OCI-LY7 (cell line): Measurements from ENCODE around the gene ECI1. TPM values are rescaled to one million over a fixed set of nuclear protein-coding genes. Genes with fewer than 3 reads are reported as not detected.

Source experiments
- BruUV-seq: library from RNA; stranded (reverse); fragments of 400-500 nt; replicated peaks from 2 replicates; lab custom pipeline; 2021; lab: Mats Ljungman, UMichigan
- CTCF ChIA-PET: fragments of 300-600 bp; sonication (Branson Sonifier 250); formaldehyde crosslinking; loops from one replicate; lab custom pipeline; 2022; ENCODE audit warnings: antibody characterized with exemption; ENCODE audit not compliant: unreplicated experiment; lab: Charles Lee
- POLR2A ChIA-PET: fragments of 300-600 bp; sonication (Branson Sonifier 250); formaldehyde crosslinking; loops from one replicate; lab custom pipeline; 2022; ENCODE audit warnings: antibody characterized with exemption; lab: Charles Lee
- DNase-seq: peaks from one replicate; pipeline ENCODE4 v3.0.0-alpha.2; 2015; ENCODE audit warnings: low spot score
- H2AFZ ChIP-seq: fragments of 200-600 bp; sonication (generic), shearing (Covaris generic); 2 replicates; pipeline ENCODE4 v1.6.1; 2014; ENCODE audit warnings: mild to moderate bottlenecking, antibody characterized with exemption, low read length, moderate library complexity
- H3K27ac ChIP-seq: fragments of 200-600 bp; sonication (generic); 2 replicates; pipeline ENCODE4 v1.5.1; 2014; ENCODE audit warnings: mixed run types, low read depth, mild to moderate bottlenecking, moderate library complexity, low read length, inconsistent platforms; ENCODE audit not compliant: poor library complexity, severe bottlenecking
- H3K36me3 ChIP-seq: fragments of 200-600 bp; sonication (generic); 2 replicates; pipeline ENCODE4 v1.6.1; 2014; ENCODE audit warnings: mild to moderate bottlenecking, antibody characterized with exemption, low read length, moderate library complexity, mixed read lengths; ENCODE audit not compliant: insufficient read depth
- H3K4me1 ChIP-seq: fragments of 200-600 bp; sonication (generic); 2 replicates; pipeline ENCODE4 v1.5.1; 2014; ENCODE audit warnings: mild to moderate bottlenecking, low read length; ENCODE audit not compliant: insufficient read depth, poor library complexity, severe bottlenecking
- H3K4me2 ChIP-seq: fragments of 200-600 bp; sonication (generic); 2 replicates; pipeline ENCODE4 v1.6.1; 2014; ENCODE audit warnings: mild to moderate bottlenecking, low read length
- H3K4me3 ChIP-seq: fragments of 200-600 bp; sonication (generic); 2 replicates; pipeline ENCODE4 v1.5.1; 2014; ENCODE audit warnings: mild to moderate bottlenecking, low read depth, low read length; ENCODE audit not compliant: poor library complexity, severe bottlenecking
- H3K79me2 ChIP-seq: fragments of 200-600 bp; sonication (generic); 2 replicates; pipeline ENCODE4 v1.6.1; 2016; ENCODE audit warnings: low read depth, mild to moderate bottlenecking, low read length, moderate library complexity, mixed read lengths; ENCODE audit not compliant: insufficient read depth
- H3K9me2 ChIP-seq: fragments of 200-600 bp; sonication (generic); 2 replicates; pipeline ENCODE4 v1.6.1; 2016; ENCODE audit warnings: mild to moderate bottlenecking, low read length, mixed read lengths; ENCODE audit not compliant: insufficient read depth
- H3K9me3 ChIP-seq: fragments of 200-600 bp; sonication (generic); 2 replicates; pipeline ENCODE4 v1.6.1; 2014; ENCODE audit warnings: mild to moderate bottlenecking, mixed run types, low read length, mixed read lengths
- H4K20me1 ChIP-seq: fragments of 200-600 bp; sonication (generic); 2 replicates; pipeline ENCODE4 v1.6.1; 2014; ENCODE audit warnings: mild to moderate bottlenecking, antibody characterized with exemption, low read length, moderate library complexity, mixed read lengths; ENCODE audit not compliant: insufficient read depth
- CTCF ChIP-seq: fragments of 200-600 bp; sonication (generic); conservative IDR thresholded peaks from 2 replicates; pipeline ENCODE4 v1.5.1; 2014; ENCODE audit warnings: mild to moderate bottlenecking, antibody characterized with exemption, low read length, moderate library complexity, mixed read lengths
- EZH2phosphoT487 ChIP-seq: fragments of 200-600 bp; sonication (generic); IDR thresholded peaks from 2 replicates; pipeline ENCODE4 v1.6.1; 2018; ENCODE audit warnings: low read depth, borderline replicate concordance, mild to moderate bottlenecking, mixed run types, antibody characterized with exemption, low read length, moderate library complexity, mixed read lengths
- intact Hi-C: fragments of 100-400 bp; cut with micrococcal nuclease; formaldehyde crosslinking; loops from one replicate; pipeline ENCODE4 v1.10.0; 2022; ENCODE audit not compliant: unreplicated experiment
- total RNA-seq, 2 experiments: library from RNA; depleted of rRNA in 1 of 2; stranded (reverse); fragments of >200 nt in 1 of 2; shearing (Covaris generic) in 1 of 2; gene quantifications; 2 replicates each; pipeline ENCODE4 v1.2.3, GENCODE V29; 2014 to 2022

The ECI1 gene
- total RNA-seq, 2 experiments from 2014 or later: 74.5 to 80.0 TPM

DNA sequence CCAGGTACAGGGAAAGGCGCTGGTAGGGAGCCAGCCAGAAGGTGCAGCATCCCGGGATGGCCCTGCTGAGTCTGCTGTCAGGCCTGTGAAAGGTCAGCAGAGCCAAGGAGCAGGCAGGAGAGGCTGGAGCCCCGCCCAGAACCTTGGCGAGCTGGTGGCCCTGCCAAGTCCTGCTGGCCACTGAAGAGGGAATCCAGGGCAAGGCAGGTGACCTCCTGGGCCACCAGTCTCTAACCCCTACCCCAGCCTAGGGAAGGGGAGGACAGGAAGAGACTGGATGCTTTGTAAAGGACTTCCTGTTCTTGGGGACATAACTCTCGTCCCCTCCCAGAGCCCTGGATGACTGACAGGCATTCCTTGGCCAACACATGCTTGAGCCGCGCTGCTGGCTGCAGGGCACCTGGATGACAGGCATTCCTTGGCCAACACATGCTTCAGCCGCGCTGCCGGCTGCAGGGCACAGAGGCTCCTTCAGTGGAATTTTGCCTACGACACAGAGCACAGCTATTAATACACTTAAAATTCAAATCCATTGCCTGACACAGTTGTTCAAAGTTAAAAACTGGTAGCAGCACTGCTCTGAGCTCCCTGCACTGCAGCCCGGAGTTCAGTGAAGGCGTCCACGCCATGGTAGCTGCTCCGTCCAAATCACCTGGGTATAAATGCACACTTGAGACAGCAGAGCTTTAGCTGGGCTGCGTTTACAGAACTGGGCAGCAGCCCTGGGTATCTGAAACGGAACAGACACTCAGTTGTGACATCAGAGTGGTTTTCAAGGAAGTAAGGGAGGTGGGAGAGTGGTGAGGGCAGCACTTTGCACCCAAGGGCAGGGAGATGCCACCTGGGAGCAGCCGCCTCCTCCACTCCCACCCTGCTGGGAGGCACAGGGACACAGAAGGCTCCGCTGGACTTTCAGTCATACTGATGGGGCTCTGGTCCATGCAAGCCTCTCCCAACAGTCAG, 38.7 kb downstream of the ECI1 start:
- Histone ChIP-seq H3K9me3 (no peaks in the 10 kb centered on the region), H3K4me2 (peak overlapping the region; percentile 78), H3K4me1 (peaks cover 26% of the 10 kb centered on the region), H3K36me3 (peaks cover 40% of the 10 kb centered on the region), H3K79me2 (peaks cover 26% of the 10 kb centered on the region; the same call in 1 of the 2 replicates), H3K4me3 (peak overlapping the region; percentile 98), H3K9me2 (no peaks in the 10 kb centered on the region), H3K27ac (peak overlapping the region; percentile 2), H2AFZ (no peak overlapping the region), H4K20me1 (peaks cover 13% of the 10 kb centered on the region; the same call in 1 of the 2 replicates)
- no peak for TF ChIP-seq EZH2phosphoT487
- TF ChIP-seq CTCF: no peak
- DNase-seq: no peak
- POLR2A ChIA-PET: interaction anchor here (0.6 kb wide), 1 partner anchor 51 kb away, joined by 3 read pairs; no protein-coding TSS in a partner anchor
- no TSS peak for BruUV-seq
- CTCF ChIA-PET: no interaction called here
- intact Hi-C loops: no loop called here

GRCh38 chr16:2211923-2212347, 39.5 kb downstream of the ECI1 start:
- intact Hi-C loops: no loop called here
- no peaks in the 10 kb centered on the region for H3K9me2 ChIP-seq
- peaks cover 26% of the 10 kb centered on the region; the same call in 1 of the 2 replicates for H3K79me2 ChIP-seq
- peak overlapping the region; percentile 78 for H3K4me2 ChIP-seq
- peaks cover 27% of the 10 kb centered on the region for H3K4me1 ChIP-seq
- ChIA-PET CTCF (no interaction called here), POLR2A (interaction anchor here (0.6 kb wide), 1 partner anchor 52 kb away, joined by 3 read pairs; no protein-coding TSS in a partner anchor)
- no peak overlapping the region for H2AFZ ChIP-seq
- no peaks in the 10 kb centered on the region for H3K9me3 ChIP-seq
- TF ChIP-seq EZH2phosphoT487 (no peak), CTCF (no peak)
- no peak overlapping the region for H3K27ac ChIP-seq
- H3K4me3 ChIP-seq: peak overlapping the region; percentile 98
- no TSS peak for BruUV-seq
- peaks cover 13% of the 10 kb centered on the region; the same call in 1 of the 2 replicates for H4K20me1 ChIP-seq
- no peak for DNase-seq
- H3K36me3 ChIP-seq: peaks cover 47% of the 10 kb centered on the region
